ENCODE data around the gene PRAC2.

Gene PRAC2

DNA sequence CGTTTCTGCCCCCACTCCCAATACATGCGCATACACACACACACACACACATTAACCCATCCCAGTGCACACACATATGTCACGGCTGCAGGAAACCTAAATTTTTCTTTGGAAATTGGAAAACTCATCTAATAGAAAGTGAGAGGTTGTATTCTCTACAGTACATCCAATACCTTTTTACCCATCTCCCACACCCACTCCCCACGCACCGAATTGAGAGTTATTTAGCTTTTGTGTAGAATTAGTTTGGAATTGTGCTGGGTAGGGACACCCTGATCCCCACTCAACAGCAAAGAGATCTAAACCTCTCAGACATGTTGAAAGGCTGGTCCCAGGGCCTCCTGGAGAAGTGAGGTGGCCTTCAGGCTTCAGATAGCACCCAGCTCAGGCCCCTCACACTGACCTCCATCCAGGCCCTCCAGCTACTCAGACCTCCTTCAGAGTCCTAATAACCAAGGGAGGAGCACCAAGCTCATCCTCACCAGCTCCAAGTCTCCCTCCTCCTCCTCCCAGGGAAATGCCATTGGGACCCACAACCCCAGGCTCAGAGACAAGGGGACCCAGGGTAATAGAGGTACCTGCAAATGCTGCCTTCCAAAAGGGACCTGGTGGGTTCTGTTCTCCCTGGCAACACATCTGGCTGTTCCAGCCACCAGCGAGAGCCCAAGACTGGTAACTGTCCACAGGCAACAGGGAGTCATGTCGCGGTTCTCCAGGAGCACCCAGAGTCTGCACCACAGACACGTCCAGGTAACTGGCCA lies 4.6 kb downstream of the PRAC2 start:
- DNase-seq (ENCODE audit: low read depth, low spot score), result no peak
- no CpG with 5 or more reads among the region's 9 CpGs for WGBS (ENCODE audit: insufficient coverage, insufficient read length)
- no peaks in the 10 kb centered on the region for H3K9me3 ChIP-seq (ENCODE audit: control insufficient read depth, insufficient read depth, low read length)
- no peaks in the 10 kb centered on the region for H3K36me3 ChIP-seq (ENCODE audit: control insufficient read depth, insufficient read depth, low read length)
- peaks cover 2% of the 10 kb centered on the region; the same call in 1 of the 2 replicates for H3K4me1 ChIP-seq (ENCODE audit: control insufficient read depth, insufficient read depth, low read length)
- no peak overlapping the region for H3K4me3 ChIP-seq (ENCODE audit: low read length)
- peaks cover 95% of the 10 kb centered on the region for H3K27me3 ChIP-seq (ENCODE audit: control insufficient read depth, insufficient read depth, low read length)
- no peak overlapping the region for H3K27ac ChIP-seq (ENCODE audit: low read length)

- Histone ChIP-seq H3K4me3 (ENCODE audit: low read length) (no peak within 1 kb of the TSS), H3K27ac (ENCODE audit: low read length) (no peak within 1 kb of the TSS), H3K9me3 (ENCODE audit: control insufficient read depth, insufficient read depth, low read length) (no peaks in the 10 kb centered on the region), H3K27me3 (ENCODE audit: control insufficient read depth, insufficient read depth, low read length) (peaks cover 96% of the 10 kb centered on the region), H3K4me1 (ENCODE audit: control insufficient read depth, insufficient read depth, low read length) (peaks cover 2% of the 10 kb centered on the region; the same call in 1 of the 2 replicates), H3K36me3 (ENCODE audit: control insufficient read depth, insufficient read depth, low read length) (no peaks in the 10 kb centered on the region)
- DNase-seq (ENCODE audit: low read depth, low spot score), result no peak
- WGBS (ENCODE audit: insufficient coverage, insufficient read length), result no CpG with 5 or more reads among the region's 55 CpGs
Measured at GRCh38 chr17:48728232-48729231, 5.5 kb downstream of the PRAC2 start, which contains the start of gene HOXB13. HOXB13 (minus strand) TSS chr17:48728750; CDS start chr17:48728593, 157 bp downstream.

DNA sequence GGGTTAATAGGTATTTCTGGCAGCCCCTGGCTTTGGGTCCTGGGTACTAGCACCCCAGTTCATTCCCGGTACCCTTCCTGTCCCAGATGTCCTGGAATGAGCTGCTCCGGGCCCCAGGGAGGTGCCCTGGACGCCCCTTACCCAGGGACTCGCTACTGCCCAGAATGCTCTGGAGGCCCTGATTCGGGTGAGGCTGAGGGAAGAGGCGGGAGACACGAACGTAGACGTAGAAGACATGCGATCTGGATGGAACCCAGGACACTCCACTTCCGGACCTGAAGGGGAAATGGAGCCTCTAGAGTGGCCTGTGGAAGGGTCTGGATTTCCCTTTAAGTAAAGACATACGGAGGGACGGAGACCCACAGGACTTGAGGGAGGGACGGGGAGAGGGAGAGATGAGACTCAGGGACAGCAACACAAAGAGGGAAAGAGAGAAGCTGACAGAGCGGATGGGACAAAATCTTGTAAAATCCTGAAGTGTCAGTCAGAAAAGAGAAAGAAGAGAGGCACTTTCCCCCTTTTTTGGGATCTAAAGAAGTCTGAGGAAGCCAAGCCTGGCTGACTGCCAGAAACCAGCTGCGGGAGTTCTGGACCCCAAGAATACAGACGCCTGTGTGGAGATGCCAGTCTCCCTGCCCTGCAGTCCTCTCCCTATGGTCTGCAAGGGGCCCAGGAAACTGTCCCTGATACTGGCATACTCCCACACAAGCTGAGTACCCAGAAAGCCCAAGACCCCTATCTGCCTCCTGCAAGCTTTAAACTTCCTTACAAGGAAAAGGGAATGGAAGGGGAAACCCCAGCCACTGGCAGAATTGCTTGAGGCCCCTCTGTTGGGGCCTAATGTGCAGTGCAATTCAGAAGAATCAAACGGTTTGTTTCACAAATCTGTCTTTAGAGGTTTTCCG lies 6.6 kb downstream of the PRAC2 start:
- Histone ChIP-seq H3K36me3 (ENCODE audit: control insufficient read depth, insufficient read depth, low read length) (no peaks in the 10 kb centered on the region), H3K9me3 (ENCODE audit: control insufficient read depth, insufficient read depth, low read length) (no peaks in the 10 kb centered on the region), H3K27ac (ENCODE audit: low read length) (no peak overlapping the region), H3K4me1 (ENCODE audit: control insufficient read depth, insufficient read depth, low read length) (peaks cover 2% of the 10 kb centered on the region; the same call in 1 of the 2 replicates), H3K27me3 (ENCODE audit: control insufficient read depth, insufficient read depth, low read length) (peaks cover 97% of the 10 kb centered on the region), H3K4me3 (ENCODE audit: low read length) (no peak overlapping the region)
- no CpG with 5 or more reads among the region's 19 CpGs for WGBS (ENCODE audit: insufficient coverage, insufficient read length)
- no peak for DNase-seq (ENCODE audit: low read depth, low spot score)

DNA sequence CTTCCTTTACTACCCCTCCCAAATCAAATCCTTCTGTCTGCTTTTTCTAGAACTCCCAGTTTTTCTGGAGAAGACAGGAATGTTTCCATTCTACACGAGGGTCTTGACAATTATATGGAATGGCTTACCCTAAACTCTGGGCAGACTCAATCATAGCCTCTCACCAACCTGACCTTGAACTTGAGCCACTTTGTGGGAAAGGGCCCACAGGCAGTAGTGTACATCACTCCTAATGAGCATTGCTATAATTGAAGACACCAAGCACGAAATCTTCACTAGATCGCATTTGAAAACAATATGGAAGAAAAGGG lies 7.2 kb downstream of the PRAC2 start:
- Histone ChIP-seq H3K36me3 (ENCODE audit: control insufficient read depth, insufficient read depth, low read length) (no peaks in the 10 kb centered on the region), H3K27ac (ENCODE audit: low read length) (no peak overlapping the region), H3K4me1 (ENCODE audit: control insufficient read depth, insufficient read depth, low read length) (peaks cover 2% of the 10 kb centered on the region; the same call in 1 of the 2 replicates), H3K27me3 (ENCODE audit: control insufficient read depth, insufficient read depth, low read length) (peaks cover 97% of the 10 kb centered on the region), H3K9me3 (ENCODE audit: control insufficient read depth, insufficient read depth, low read length) (no peaks in the 10 kb centered on the region), H3K4me3 (ENCODE audit: low read length) (no peak overlapping the region)
- no CpG with 5 or more reads among the region's 3 CpGs for WGBS (ENCODE audit: insufficient coverage, insufficient read length)
- no peak for DNase-seq (ENCODE audit: low read depth, low spot score)

DNA sequence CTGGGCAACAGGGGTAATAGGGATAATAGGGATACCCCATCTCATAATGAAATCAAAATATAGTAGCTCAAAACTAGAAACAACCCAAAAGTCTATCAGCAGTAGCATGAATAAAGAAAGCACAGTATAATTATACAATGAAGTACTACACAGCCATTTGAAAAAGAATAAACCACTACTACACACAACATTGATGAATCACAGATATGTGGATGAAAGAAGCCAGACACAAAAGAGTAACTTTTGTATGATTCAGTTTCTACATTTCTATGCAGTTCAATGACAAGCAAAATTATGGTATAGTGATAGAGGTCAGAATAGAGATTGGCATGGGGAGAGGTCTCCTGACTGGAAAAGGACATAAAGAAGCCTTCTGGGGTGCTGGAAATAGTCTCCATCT lies 8.4 kb downstream of the PRAC2 start:
- Histone ChIP-seq H3K27me3 (ENCODE audit: control insufficient read depth, insufficient read depth, low read length) (peaks cover 97% of the 10 kb centered on the region), H3K27ac (ENCODE audit: low read length) (no peak overlapping the region)

DNA sequence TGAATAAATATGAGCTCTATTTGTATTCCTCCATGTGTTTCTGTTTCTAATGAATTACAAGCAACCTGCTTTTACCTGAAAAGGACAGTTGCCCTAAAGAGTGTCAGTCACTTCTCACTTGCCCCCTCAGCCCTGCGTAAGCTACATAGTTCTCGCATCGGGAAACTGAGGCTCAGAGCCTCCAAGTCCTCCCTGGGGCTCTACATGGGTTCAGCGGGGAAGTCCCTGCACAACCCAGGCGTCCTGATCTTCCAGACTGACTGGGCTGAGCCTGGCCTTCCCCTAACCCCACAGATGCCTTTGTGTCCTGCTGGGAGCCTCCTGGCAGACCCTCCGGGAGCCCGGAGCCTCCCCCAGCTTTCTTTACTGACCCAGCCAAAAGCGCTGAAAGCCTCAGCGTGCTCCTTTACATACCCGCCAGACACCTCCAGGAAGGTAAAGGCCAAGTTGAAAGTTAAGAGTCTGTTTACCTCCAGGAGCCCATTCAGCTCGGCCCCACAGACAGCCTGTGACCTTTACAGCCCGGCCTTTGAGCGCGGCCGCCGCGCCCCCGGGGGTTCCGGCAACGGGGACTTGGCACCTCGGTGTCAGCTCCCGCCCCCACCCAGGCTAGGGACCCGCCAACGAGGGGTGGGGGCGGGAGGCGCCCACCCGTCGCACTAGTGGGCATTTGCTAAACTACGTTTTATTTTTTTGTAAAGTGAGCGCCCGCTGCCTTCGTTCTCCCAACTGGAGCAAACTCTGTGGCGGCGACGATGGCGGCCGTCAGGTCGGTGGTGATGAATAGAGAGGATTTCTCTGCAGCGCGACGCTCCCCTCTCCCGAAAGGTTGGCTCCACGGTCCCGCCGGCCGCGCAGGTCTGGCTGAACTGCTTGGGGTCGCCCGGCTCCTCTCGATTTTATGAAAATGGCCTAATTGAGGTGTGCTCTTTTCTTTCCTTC lies 10.0 kb downstream of the PRAC2 start:
- Histone ChIP-seq H3K4me3 (ENCODE audit: low read length) (no peak overlapping the region), H3K27ac (ENCODE audit: low read length) (no peak overlapping the region)
- WGBS (ENCODE audit: insufficient coverage, insufficient read length), result no CpG with 5 or more reads among the region's 50 CpGs

More for the DNA sequence above, 8.4 kb downstream of the PRAC2 start:
- Histone ChIP-seq H3K36me3 (ENCODE audit: control insufficient read depth, insufficient read depth, low read length) (no peaks in the 10 kb centered on the region), H3K4me1 (ENCODE audit: control insufficient read depth, insufficient read depth, low read length) (peaks cover 2% of the 10 kb centered on the region; the same call in 1 of the 2 replicates), H3K4me3 (ENCODE audit: low read length) (no peak overlapping the region), H3K9me3 (ENCODE audit: control insufficient read depth, insufficient read depth, low read length) (no peaks in the 10 kb centered on the region)
- no peak for DNase-seq (ENCODE audit: low read depth, low spot score)

GRCh38 chr17:48733632-48734328 lies 10.8 kb downstream of the PRAC2 start:
- 93% methylated on average over 2 of the region's 22 CpGs for WGBS (ENCODE audit: insufficient coverage, insufficient read length)
- H3K4me3 ChIP-seq (ENCODE audit: low read length), result no peak overlapping the region
- H3K9me3 ChIP-seq (ENCODE audit: control insufficient read depth, insufficient read depth, low read length), result no peaks in the 10 kb centered on the region
- no peaks in the 10 kb centered on the region for H3K36me3 ChIP-seq (ENCODE audit: control insufficient read depth, insufficient read depth, low read length)
- peaks cover 96% of the 10 kb centered on the region for H3K27me3 ChIP-seq (ENCODE audit: control insufficient read depth, insufficient read depth, low read length)
- DNase-seq (ENCODE audit: low read depth, low spot score), result no peak
- H3K4me1 ChIP-seq (ENCODE audit: control insufficient read depth, insufficient read depth, low read length), result no peaks in the 10 kb centered on the region; the same call in 1 of the 2 replicates
- no peak overlapping the region for H3K27ac ChIP-seq (ENCODE audit: low read length)

More for the DNA sequence above, 10.0 kb downstream of the PRAC2 start:
- no peaks in the 10 kb centered on the region for H3K36me3 ChIP-seq (ENCODE audit: control insufficient read depth, insufficient read depth, low read length)
- H3K27me3 ChIP-seq (ENCODE audit: control insufficient read depth, insufficient read depth, low read length), result peaks cover 96% of the 10 kb centered on the region
- H3K4me1 ChIP-seq (ENCODE audit: control insufficient read depth, insufficient read depth, low read length), result peaks cover 2% of the 10 kb centered on the region; the same call in 1 of the 2 replicates
- no peaks in the 10 kb centered on the region for H3K9me3 ChIP-seq (ENCODE audit: control insufficient read depth, insufficient read depth, low read length)
- no peak for DNase-seq (ENCODE audit: low read depth, low spot score)

GRCh38 chr17:48734333-48735061 lies 11.5 kb downstream of the PRAC2 start:
- no peak for DNase-seq (ENCODE audit: low read depth, low spot score)
- no CpG with 5 or more reads among the region's 14 CpGs for WGBS (ENCODE audit: insufficient coverage, insufficient read length)
- peaks cover 97% of the 10 kb centered on the region for H3K27me3 ChIP-seq (ENCODE audit: control insufficient read depth, insufficient read depth, low read length)

More at GRCh38 chr17:48734333-48735061, 11.5 kb downstream of the PRAC2 start:
- Histone ChIP-seq H3K36me3 (ENCODE audit: control insufficient read depth, insufficient read depth, low read length) (no peaks in the 10 kb centered on the region), H3K4me3 (ENCODE audit: low read length) (no peak overlapping the region), H3K27ac (ENCODE audit: low read length) (no peak overlapping the region), H3K9me3 (ENCODE audit: control insufficient read depth, insufficient read depth, low read length) (no peaks in the 10 kb centered on the region), H3K4me1 (ENCODE audit: control insufficient read depth, insufficient read depth, low read length) (no peaks in the 10 kb centered on the region; the same call in 1 of the 2 replicates)
